NB4 (cell line): ENCODE data around the gene TNFSF13.

Experiments used
- MAX ChIP-seq: IDR thresholded peaks from 2 replicates; pipeline ENCODE4 v1.6.1; 2011; ENCODE audit warnings: low read depth, low read length
- MYC ChIP-seq: IDR thresholded peaks from 2 replicates; pipeline ENCODE4 v1.6.1; 2011; ENCODE audit warnings: low read depth, low read length
- POLR2A ChIP-seq: IDR thresholded peaks from 2 replicates; pipeline ENCODE4 v1.6.1; 2011; ENCODE audit warnings: mild to moderate bottlenecking; ENCODE audit not compliant: insufficient read length; ENCODE audit errors: extremely low read depth
- TF ChIP-seq, protein P1 (sequence below): IDR thresholded peaks from one replicate; pipeline ENCODE4 v1.5.1; 2012; ENCODE audit warnings: low read depth, low read length

DNA sequence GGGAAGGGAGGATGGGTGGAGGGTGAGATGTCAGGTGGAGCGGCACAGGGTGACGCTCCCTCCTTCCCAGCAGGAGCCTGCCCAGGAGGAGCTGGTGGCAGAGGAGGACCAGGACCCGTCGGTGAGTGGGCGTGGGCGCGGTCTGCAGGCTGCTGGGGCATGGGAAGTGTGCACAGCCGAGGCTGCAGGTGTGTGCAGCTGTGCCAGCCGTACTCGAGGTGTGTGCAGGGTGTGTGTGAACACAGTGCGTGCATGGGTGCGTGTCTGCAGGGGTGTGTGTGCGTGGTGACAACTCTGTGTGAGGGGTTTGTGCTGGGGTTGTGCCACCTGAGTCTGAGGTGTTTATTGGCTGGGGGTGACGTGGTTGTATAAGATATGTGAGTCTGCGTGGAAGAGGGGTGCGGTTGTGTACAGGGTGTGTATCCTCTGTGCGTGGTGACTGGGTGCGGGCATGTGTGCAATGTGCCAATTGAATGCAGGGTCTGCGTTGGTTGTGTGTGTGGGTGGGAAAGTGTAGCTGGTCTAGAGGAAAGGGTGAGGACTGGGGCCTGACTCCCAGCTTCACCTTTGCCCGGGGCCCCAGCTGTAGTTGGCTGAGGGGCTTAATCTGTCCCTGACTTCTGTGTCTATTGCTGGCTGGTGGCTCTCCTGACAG lies 9.0 kb upstream of the TNFSF13 start:
- TF ChIP-seq POLR2A: no peak
- TF ChIP-seq, protein P1, sequence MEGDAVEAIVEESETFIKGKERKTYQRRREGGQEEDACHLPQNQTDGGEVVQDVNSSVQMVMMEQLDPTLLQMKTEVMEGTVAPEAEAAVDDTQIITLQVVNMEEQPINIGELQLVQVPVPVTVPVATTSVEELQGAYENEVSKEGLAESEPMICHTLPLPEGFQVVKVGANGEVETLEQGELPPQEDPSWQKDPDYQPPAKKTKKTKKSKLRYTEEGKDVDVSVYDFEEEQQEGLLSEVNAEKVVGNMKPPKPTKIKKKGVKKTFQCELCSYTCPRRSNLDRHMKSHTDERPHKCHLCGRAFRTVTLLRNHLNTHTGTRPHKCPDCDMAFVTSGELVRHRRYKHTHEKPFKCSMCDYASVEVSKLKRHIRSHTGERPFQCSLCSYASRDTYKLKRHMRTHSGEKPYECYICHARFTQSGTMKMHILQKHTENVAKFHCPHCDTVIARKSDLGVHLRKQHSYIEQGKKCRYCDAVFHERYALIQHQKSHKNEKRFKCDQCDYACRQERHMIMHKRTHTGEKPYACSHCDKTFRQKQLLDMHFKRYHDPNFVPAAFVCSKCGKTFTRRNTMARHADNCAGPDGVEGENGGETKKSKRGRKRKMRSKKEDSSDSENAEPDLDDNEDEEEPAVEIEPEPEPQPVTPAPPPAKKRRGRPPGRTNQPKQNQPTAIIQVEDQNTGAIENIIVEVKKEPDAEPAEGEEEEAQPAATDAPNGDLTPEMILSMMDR: no peak
- no peak for TF ChIP-seq MYC
- TF ChIP-seq MAX: no peak
